ENCODE data around the gene CD7.
A peak's percentile ranks its signal among the peaks of the same experiment; 100 is the strongest.

The CD7 gene

GRCh38 chr17:82325286-82326180 lies 8.1 kb upstream of the CD7 start:
- peaks cover 29% of the 10 kb centered on the region for H3K4me1 Mint-ChIP-seq
- H3K4me3 Mint-ChIP-seq: no peak overlapping the region
- DNase-seq (no peak), ATAC-seq (no peak)
- H3K27me3 Mint-ChIP-seq: peaks cover 2% of the 10 kb centered on the region
- H3K27ac Mint-ChIP-seq: no peak overlapping the region
- H3K36me3 Mint-ChIP-seq (ENCODE audit: low read depth): no peaks in the 10 kb centered on the region
- no peaks in the 10 kb centered on the region for H3K9me3 Mint-ChIP-seq

- Mint-ChIP-seq H3K4me3 (peak overlapping the region; percentile 11), H3K36me3 (ENCODE audit: low read depth) (no peaks in the 10 kb centered on the region), H3K4me1 (peaks cover 29% of the 10 kb centered on the region), H3K27ac (peak overlapping the region; percentile 33), H3K9me3 (no peaks in the 10 kb centered on the region), H3K27me3 (peaks cover 2% of the 10 kb centered on the region)
- DNase-seq (no peak), ATAC-seq (no peak)
Observed at GRCh38 chr17:82324566-82325285, 7.3 kb upstream of the CD7 start.

- no peak overlapping the region for H3K27ac Mint-ChIP-seq
- H3K4me1 Mint-ChIP-seq: peaks cover 29% of the 10 kb centered on the region
- H3K27me3 Mint-ChIP-seq: peaks cover 2% of the 10 kb centered on the region
- ATAC-seq (no peak), DNase-seq (no peak)
- no peak overlapping the region for H3K4me3 Mint-ChIP-seq
- no peaks in the 10 kb centered on the region for H3K36me3 Mint-ChIP-seq (ENCODE audit: low read depth)
- no peaks in the 10 kb centered on the region for H3K9me3 Mint-ChIP-seq
Observed at GRCh38 chr17:82323514-82324234, 6.3 kb upstream of the CD7 start.

- Mint-ChIP-seq H3K36me3 (ENCODE audit: low read depth) (no peaks in the 10 kb centered on the region), H3K27ac (no peak overlapping the region), H3K4me3 (peak overlapping the region; percentile 86), H3K9me3 (no peaks in the 10 kb centered on the region), H3K27me3 (peaks cover 2% of the 10 kb centered on the region), H3K4me1 (peaks cover 29% of the 10 kb centered on the region)
- ATAC-seq: no peak
- no peak for DNase-seq
Observed at GRCh38 chr17:82322526-82323453, 5.4 kb upstream of the CD7 start.

- H3K4me3 Mint-ChIP-seq: peak overlapping the region; percentile 86
- peaks cover 2% of the 10 kb centered on the region for H3K27me3 Mint-ChIP-seq
- no peaks in the 10 kb centered on the region for H3K9me3 Mint-ChIP-seq
- H3K4me1 Mint-ChIP-seq: peaks cover 29% of the 10 kb centered on the region
- H3K27ac Mint-ChIP-seq: no peak overlapping the region
- no peak for ATAC-seq
- DNase-seq: no peak
- no peaks in the 10 kb centered on the region for H3K36me3 Mint-ChIP-seq (ENCODE audit: low read depth)
Observed at GRCh38 chr17:82321947-82322466, 4.6 kb upstream of the CD7 start.

DNA sequence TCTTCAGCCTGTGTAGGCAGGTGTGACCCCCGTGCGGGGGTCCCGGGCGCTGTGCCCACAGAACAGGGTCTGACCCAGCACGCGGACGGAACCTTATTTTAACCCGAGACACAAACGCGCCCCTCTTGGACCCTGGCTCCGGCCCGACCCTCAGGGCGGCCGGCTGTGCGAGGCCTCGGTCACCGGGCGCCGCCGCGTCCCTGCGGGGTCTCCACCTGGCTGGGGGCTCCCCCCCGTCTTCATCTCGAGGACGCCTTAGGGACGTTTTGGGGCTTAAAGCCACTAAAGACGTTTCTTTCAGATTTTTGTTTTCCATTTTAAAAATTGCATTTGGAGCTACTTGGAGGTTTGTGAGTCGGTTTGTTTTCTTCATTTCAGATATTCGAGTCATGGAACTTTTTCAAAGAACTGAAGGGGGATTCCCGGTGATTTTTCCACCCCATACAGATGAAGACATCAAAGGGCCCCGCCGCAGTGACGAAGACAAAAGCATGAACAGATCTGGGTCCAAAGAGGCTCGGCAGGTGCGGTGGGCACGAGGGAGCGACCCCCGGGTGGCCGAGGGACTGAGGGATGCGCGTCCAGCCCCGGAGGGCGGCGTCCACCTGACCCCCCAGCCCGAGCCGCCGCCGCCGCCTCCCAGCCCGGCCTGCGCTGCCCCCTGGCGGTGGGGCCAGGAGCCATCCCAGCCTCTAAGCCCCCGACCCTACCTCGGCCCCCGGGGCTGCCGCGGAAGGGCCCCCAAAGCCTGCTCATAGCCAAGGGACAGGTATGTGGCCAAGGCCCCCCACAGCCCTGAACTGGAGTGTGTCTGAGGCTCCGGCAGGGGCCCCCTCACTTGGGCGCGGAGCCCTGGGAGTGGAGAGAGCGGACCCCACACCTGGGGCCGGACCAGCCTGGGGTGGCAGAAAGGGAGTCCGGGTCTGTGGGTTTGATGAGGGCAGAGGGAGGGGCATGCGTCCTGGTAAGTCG lies 3.8 kb upstream of the CD7 start:
- no peak overlapping the region for H3K27ac Mint-ChIP-seq
- no peaks in the 10 kb centered on the region for H3K36me3 Mint-ChIP-seq (ENCODE audit: low read depth)
- peaks cover 29% of the 10 kb centered on the region for H3K4me1 Mint-ChIP-seq
- H3K4me3 Mint-ChIP-seq: peak overlapping the region; percentile 86
- peaks cover 2% of the 10 kb centered on the region for H3K27me3 Mint-ChIP-seq
- no peaks in the 10 kb centered on the region for H3K9me3 Mint-ChIP-seq
- peak; percentile 80 for DNase-seq
- ATAC-seq: peak; percentile 52

DNA sequence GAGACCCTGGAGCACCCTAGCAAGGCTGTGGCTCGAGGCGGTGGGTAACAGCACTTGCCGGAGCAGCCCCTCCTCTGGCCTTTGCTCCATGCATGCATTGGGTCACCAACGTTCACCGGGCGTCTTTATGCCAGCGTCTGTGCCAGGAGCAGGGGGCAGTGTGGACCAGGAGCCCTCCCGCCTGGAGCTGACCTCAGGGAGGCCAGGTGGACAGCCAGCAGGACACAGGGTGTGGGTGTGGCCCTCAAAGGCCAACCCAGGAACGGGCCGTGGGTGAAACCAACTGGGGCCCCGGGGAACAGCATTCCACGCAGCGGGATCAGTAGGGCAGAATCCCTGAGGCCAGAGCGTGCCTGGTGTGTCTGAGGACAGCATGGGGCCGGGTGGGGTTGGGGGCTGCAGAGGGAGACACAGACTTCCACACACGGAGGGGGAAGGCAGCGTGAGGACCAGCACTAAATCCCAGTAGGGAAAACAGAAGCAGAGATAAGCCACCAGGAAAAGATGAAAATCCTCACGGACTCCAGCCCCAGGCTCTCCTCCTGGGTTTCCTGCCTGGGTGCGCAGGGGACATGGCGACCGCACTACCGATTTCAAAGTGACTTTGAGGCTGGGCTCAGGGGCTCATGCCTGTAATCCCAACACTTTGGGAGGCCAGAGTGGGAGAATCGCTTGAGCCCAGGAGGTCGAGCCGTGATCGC lies 2.9 kb upstream of the CD7 start:
- Mint-ChIP-seq H3K4me3 (peak overlapping the region; percentile 21), H3K36me3 (ENCODE audit: low read depth) (peaks cover 8% of the 10 kb centered on the region), H3K4me1 (peaks cover 31% of the 10 kb centered on the region), H3K9me3 (no peaks in the 10 kb centered on the region), H3K27ac (no peak overlapping the region), H3K27me3 (peaks cover 2% of the 10 kb centered on the region)
- DNase-seq (no peak), ATAC-seq (no peak)

DNA sequence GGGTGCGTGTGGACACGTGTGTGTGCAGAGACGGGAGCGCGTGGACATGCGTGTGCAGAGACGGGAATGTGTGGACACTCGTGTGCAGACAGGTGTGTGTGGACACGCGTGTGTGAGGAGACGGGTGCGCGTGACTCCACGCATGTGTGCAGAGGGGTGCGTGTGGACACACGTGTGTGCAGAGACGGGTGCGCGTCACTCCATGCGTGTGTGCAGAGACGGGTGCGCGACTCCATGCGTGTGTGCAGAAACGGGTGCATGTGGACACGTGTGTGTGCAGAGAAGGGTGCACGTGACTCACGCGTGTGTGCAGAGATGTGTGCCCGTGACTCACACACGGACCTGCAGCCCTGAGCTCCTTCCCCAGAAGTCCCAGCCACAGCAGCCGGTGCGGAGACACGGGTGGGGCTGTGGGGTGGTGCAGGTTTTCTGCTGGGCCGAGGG lies 2.2 kb upstream of the CD7 start:
- Mint-ChIP-seq H3K4me3 (peak overlapping the region; percentile 21), H3K9me3 (no peaks in the 10 kb centered on the region), H3K36me3 (ENCODE audit: low read depth) (peaks cover 8% of the 10 kb centered on the region), H3K4me1 (peaks cover 25% of the 10 kb centered on the region), H3K27ac (no peak overlapping the region), H3K27me3 (peaks cover 2% of the 10 kb centered on the region)
- DNase-seq (no peak), ATAC-seq (no peak)

- Mint-ChIP-seq H3K4me3 (no peak overlapping the region), H3K27ac (no peak overlapping the region), H3K4me1 (peaks cover 26% of the 10 kb centered on the region), H3K9me3 (no peaks in the 10 kb centered on the region), H3K27me3 (peaks cover 2% of the 10 kb centered on the region), H3K36me3 (ENCODE audit: low read depth) (peaks cover 8% of the 10 kb centered on the region)
- no peak for DNase-seq
- no peak for ATAC-seq
Observed at GRCh38 chr17:82318772-82319606, 1.6 kb upstream of the CD7 start.

DNA sequence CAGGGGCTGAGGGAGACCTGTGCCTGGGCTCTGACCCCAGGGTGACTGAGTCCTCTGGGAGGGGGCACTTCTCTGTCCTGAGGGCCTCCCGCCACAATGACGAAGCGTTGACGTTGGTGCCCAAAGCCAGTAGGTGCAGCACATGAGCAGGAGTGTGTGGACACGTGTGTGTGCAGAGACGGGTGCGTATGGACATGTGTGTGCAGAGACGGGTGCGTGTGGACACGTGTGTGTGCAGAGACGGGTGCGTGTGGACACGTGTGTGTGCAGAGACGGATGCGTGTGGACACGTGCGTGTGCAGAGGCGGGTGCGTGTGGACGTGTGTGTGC lies 726 bp upstream of the CD7 start:
- no peak for ATAC-seq
- H3K36me3 Mint-ChIP-seq (ENCODE audit: low read depth): peaks cover 16% of the 10 kb centered on the region
- H3K27me3 Mint-ChIP-seq: peaks cover 2% of the 10 kb centered on the region

GRCh38 chr17:82316651-82317393 lies 586 bp downstream of the CD7 start:
- Mint-ChIP-seq H3K27me3 (peaks cover 2% of the 10 kb centered on the region), H3K4me3 (peak overlapping the region; percentile 96), H3K27ac (peak overlapping the region; percentile 96), H3K4me1 (peaks cover 16% of the 10 kb centered on the region), H3K9me3 (no peaks in the 10 kb centered on the region), H3K36me3 (ENCODE audit: low read depth) (peaks cover 16% of the 10 kb centered on the region)
- no peak for DNase-seq
- peak; percentile 17 for ATAC-seq

More for the DNA sequence above, 726 bp upstream of the CD7 start:
- Mint-ChIP-seq H3K9me3 (no peaks in the 10 kb centered on the region), H3K27ac (no peak overlapping the region), H3K4me3 (no peak overlapping the region), H3K4me1 (peaks cover 25% of the 10 kb centered on the region)
- DNase-seq: no peak
